CD4-positive, alpha-beta memory T cell (primary cell): ENCODE data around the gene LEP. TPM values are rescaled to one million over a fixed set of nuclear protein-coding genes. Genes with fewer than 3 reads are reported as not detected.

Source experiments
- CTCF ChIA-PET: fragments of 350-600 bp; sonication (Branson Sonifier 250); formaldehyde crosslinking; loops from one replicate; lab custom pipeline; 2021; ENCODE audit warnings: inconsistent platforms; ENCODE audit not compliant: partially characterized antibody; lab: Charles Lee
- POLR2A ChIA-PET: fragments of 350-600 bp; sonication (Branson Sonifier 250); formaldehyde crosslinking; loops from one replicate; lab custom pipeline; 2021; ENCODE audit not compliant: partially characterized antibody; lab: Charles Lee
- DNase-seq, 5 donors: peaks; one replicate each; pipeline versions ENCODE4 v3.0.0 to v3.0.0-alpha.2; 2020 to 2022; ENCODE audit warnings: mixed read lengths in 1 of 5
- H3K27ac ChIP-seq: one replicate; pipeline ENCODE4 v1.7.0; 2013; ENCODE audit warnings: low read depth, low read length
- H3K27me3 ChIP-seq: 2 replicates; pipeline ENCODE4 v1.7.0; 2013; ENCODE audit warnings: mild to moderate bottlenecking, low read length, moderate library complexity; ENCODE audit not compliant: insufficient read depth
- H3K36me3 ChIP-seq: 2 replicates; pipeline ENCODE4 v1.7.0; 2013; ENCODE audit warnings: mild to moderate bottlenecking, low read length, moderate library complexity; ENCODE audit not compliant: insufficient read depth
- H3K4me1 ChIP-seq: 2 replicates; pipeline ENCODE4 v1.7.0; 2013; ENCODE audit warnings: mild to moderate bottlenecking, low read length, moderate library complexity; ENCODE audit not compliant: insufficient read depth
- H3K4me3 ChIP-seq, 2 donors: one replicate each; pipeline ENCODE4 v1.7.0; 2013; ENCODE audit warnings: low read length in 2 of 2, mild to moderate bottlenecking in 1 of 2
- H3K9me3 ChIP-seq, 2 donors: one replicate each; pipeline ENCODE4 v1.7.0; 2013; ENCODE audit warnings: low read length in 2 of 2, control low read depth in 1 of 2; ENCODE audit not compliant: control insufficient read depth in 1 of 2
- H3K27ac Mint-ChIP-seq, 7 donors: one replicate each; pipeline ENCODE4 v1.8.0; 2020 to 2021; ENCODE audit warnings: mixed read lengths in 7 of 7, mild to moderate bottlenecking in 6 of 7, inconsistent platforms in 3 of 7, moderate library complexity in 3 of 7
- H3K27me3 Mint-ChIP-seq, 2 donors: one replicate each; pipeline ENCODE4 v1.8.0; 2020 to 2021; ENCODE audit warnings: mixed read lengths in 2 of 2
- H3K36me3 Mint-ChIP-seq, 2 donors: one replicate each; pipeline ENCODE4 v1.8.0; 2020 to 2021; ENCODE audit warnings: mixed read lengths in 2 of 2, inconsistent platforms in 1 of 2, mild to moderate bottlenecking in 1 of 2
- H3K4me1 Mint-ChIP-seq, 4 donors: one replicate each; pipeline ENCODE4 v1.8.0; 2020 to 2021; ENCODE audit warnings: mixed read lengths in 4 of 4, mild to moderate bottlenecking in 1 of 4
- H3K4me3 Mint-ChIP-seq, 8 donors: one replicate each; pipeline ENCODE4 v1.8.0; 2020 to 2021; ENCODE audit warnings: mixed read lengths in 8 of 8, mild to moderate bottlenecking in 7 of 8, moderate library complexity in 6 of 8, inconsistent platforms in 3 of 8
- H3K9me3 Mint-ChIP-seq, 8 donors: one replicate each; pipeline ENCODE4 v1.8.0; 2020 to 2021; ENCODE audit warnings: mixed read lengths in 8 of 8, mild to moderate bottlenecking in 5 of 8, inconsistent platforms in 3 of 8, moderate library complexity in 1 of 8
- intact Hi-C: fragments of 100-400 bp; cut with micrococcal nuclease; formaldehyde crosslinking; loops from one replicate; pipeline ENCODE4 v1.15.1; 2023
- polyA plus RNA-seq, 2 donors: library from polyadenylated mRNA; unstranded; fragments of 300-500 nt; fragmentation: Illumina TruSeq; gene quantifications; one replicate each; pipeline ENCODE4 v1.2.3, GENCODE V29; 2021
- total RNA-seq, 2 experiments: library from RNA; stranded (reverse); gene quantifications; one replicate each; pipeline ENCODE4 v1.2.3, GENCODE V29; 2021

LEP gene
- total and polyA plus RNA-seq, 4 experiments from 2014 or later = not detected

GRCh38 chr7:128221929-128222403 is 19.1 kb upstream of the LEP start:
- Histone ChIP-seq H3K4me3 (no peak overlapping the region), H3K36me3 (no peaks in the 10 kb centered on the region), H3K27me3 (no peaks in the 10 kb centered on the region), H3K27ac (no peak overlapping the region), H3K9me3 (no peaks in the 10 kb centered on the region), H3K4me1 (no peaks in the 10 kb centered on the region)
- DNase-seq = no peak
- no peak overlapping the region for H3K4me3 Mint-ChIP-seq
- intact Hi-C loops = no loop called here
- H3K27me3 Mint-ChIP-seq = peaks cover 13 to 27% of the 10 kb centered on the region in 2 donors
- H3K9me3 Mint-ChIP-seq = peaks cover 0 to 3% (median 0%) of the 10 kb centered on the region in 8 donors
- H3K4me1 Mint-ChIP-seq = no peaks in the 10 kb centered on the region
- ChIA-PET CTCF (interaction anchor here (1.6 to 6.4 kb wide), 2 partner anchors 10 to 12 kb away, joined by 3 to 41 read pairs; no protein-coding TSS in a partner anchor), POLR2A (no interaction called here)
- H3K36me3 Mint-ChIP-seq = no peaks in the 10 kb centered on the region
- H3K27ac Mint-ChIP-seq = no peak overlapping the region

DNA sequence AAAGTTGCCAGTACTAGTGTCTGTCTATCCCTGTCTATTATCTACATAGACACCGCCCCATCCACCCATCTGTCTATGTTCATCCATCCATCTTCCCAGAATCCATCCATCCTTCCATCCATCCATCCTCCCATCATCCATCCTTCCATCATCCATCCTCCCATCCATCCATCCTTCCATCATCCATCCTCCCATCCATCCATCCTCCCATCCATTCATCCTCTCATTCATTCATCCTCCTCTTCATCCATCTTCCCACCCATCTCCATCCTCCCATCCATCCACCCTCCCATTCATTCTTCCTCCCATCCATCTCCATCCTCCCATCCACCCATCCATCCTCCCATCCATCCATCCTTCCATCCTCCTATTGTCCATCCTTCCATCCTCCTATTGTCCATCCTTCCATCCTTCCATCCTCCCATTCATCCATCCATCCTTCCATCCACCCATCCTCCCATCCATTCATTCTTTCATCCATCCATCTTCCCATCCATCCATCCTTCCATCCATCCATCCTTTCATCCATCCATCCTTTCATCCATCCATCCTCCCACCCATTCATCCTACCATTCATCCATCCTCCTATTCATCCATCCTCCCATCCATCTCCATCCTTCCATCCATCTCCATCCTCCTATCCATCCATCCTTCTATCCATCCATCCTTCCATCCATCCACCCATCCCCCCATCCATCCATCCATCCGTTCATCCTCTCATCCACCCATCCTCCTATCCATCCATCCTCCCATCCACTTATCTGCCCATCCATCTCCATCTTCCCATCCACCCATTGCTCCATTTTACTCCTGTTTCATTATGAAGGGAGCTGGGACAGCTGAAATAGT is 14.7 kb upstream of the LEP start:
- Mint-ChIP-seq H3K27me3 (peaks cover 11 to 19% of the 10 kb centered on the region in 2 donors), H3K27ac (no peak overlapping the region), H3K4me1 (no peaks in the 10 kb centered on the region), H3K9me3 (peaks cover 0 to 3% (median 0%) of the 10 kb centered on the region in 8 donors), H3K4me3 (no peak overlapping the region), H3K36me3 (no peaks in the 10 kb centered on the region)
- Histone ChIP-seq H3K4me3 (no peak overlapping the region), H3K27ac (no peak overlapping the region), H3K9me3 (no peaks in the 10 kb centered on the region), H3K4me1 (no peaks in the 10 kb centered on the region), H3K36me3 (no peaks in the 10 kb centered on the region), H3K27me3 (no peaks in the 10 kb centered on the region)
- ChIA-PET CTCF (interaction anchor here (2.1 kb wide), 1 partner anchor 16 kb away, joined by 4 read pairs; no protein-coding TSS in a partner anchor), POLR2A (no interaction called here)
- intact Hi-C loops = no loop called here
- DNase-seq = no peak

DNA sequence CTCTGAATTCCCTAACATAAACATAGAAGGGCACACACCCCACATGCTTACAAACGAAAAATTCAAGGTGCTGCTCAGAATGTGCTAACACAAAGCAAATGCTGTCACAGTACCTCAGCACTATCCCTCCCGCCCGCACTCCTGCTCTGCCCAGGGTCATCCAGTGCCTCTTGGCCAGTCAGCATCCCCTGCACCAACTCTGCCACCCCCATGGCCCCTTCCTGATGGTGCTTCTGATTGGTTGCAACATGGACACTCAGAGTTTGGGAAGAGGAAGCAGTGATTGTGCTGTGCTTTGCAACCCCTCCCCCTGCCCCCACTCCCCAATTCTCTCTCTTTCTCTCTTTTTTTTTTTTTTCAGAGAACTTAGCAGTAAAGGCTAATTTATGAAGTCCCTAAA is 13.8 kb upstream of the LEP start:
- intact Hi-C loops = no loop called here
- no peak for DNase-seq
- peaks cover 11 to 17% of the 10 kb centered on the region in 2 donors for H3K27me3 Mint-ChIP-seq
- Histone ChIP-seq H3K4me3 (no peak overlapping the region), H3K27me3 (no peaks in the 10 kb centered on the region), H3K27ac (no peak overlapping the region), H3K9me3 (no peaks in the 10 kb centered on the region), H3K4me1 (no peaks in the 10 kb centered on the region), H3K36me3 (no peaks in the 10 kb centered on the region)
- H3K27ac Mint-ChIP-seq = no peak overlapping the region
- no peaks in the 10 kb centered on the region for H3K4me1 Mint-ChIP-seq
- CTCF ChIA-PET = interaction anchor here (1.4 kb wide), 1 partner anchor 17 kb away, joined by 6 read pairs; no protein-coding TSS in a partner anchor
- POLR2A ChIA-PET = no interaction called here
- no peak overlapping the region for H3K4me3 Mint-ChIP-seq
- H3K9me3 Mint-ChIP-seq = peaks cover 0 to 3% (median 0%) of the 10 kb centered on the region in 8 donors
- no peaks in the 10 kb centered on the region for H3K36me3 Mint-ChIP-seq

- Mint-ChIP-seq H3K36me3 (no peaks in the 10 kb centered on the region), H3K27ac (no peak overlapping the region), H3K4me1 (no peaks in the 10 kb centered on the region), H3K4me3 (no peak overlapping the region), H3K27me3 (peaks cover 8 to 9% of the 10 kb centered on the region in 2 donors), H3K9me3 (peaks cover 0 to 3% (median 0%) of the 10 kb centered on the region in 8 donors)
- intact Hi-C loops = no loop called here
- Histone ChIP-seq H3K4me1 (no peaks in the 10 kb centered on the region), H3K27ac (no peak overlapping the region), H3K36me3 (no peaks in the 10 kb centered on the region), H3K27me3 (no peaks in the 10 kb centered on the region), H3K4me3 (no peak overlapping the region), H3K9me3 (no peaks in the 10 kb centered on the region)
- DNase-seq = no peak
- POLR2A ChIA-PET = no interaction called here
- CTCF ChIA-PET = no interaction called here
Observed at GRCh38 chr7:128231021-128231420, 10.1 kb upstream of the LEP start.

DNA sequence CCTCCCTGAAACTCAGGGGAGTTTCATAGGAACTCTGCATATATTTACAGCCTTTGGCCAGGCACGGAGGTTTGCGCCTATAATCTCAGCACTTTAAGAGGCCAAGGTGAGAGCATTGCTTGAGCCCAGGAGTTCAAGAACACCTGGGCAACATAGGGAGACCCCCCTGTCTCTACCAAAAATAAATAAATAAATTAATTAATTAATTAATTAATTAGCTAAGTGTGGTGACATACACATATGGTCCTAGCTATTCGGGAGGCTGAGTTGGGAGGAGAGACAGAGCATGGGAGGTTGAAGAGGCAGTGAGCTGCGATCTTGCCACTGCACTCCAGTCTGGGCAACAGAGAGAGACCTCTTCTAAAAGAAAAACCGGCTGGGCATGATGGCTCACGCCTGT is 9.4 kb upstream of the LEP start:
- no peaks in the 10 kb centered on the region for H3K9me3 ChIP-seq
- H3K27ac ChIP-seq = no peak overlapping the region
- H3K27me3 ChIP-seq = no peaks in the 10 kb centered on the region
- H3K4me3 Mint-ChIP-seq = no peak overlapping the region
- POLR2A ChIA-PET = no interaction called here
- no peaks in the 10 kb centered on the region for H3K36me3 ChIP-seq
- H3K4me1 ChIP-seq = no peaks in the 10 kb centered on the region
- H3K36me3 Mint-ChIP-seq = no peaks in the 10 kb centered on the region
- peaks cover 0 to 3% (median 3%) of the 10 kb centered on the region in 4 donors for H3K4me1 Mint-ChIP-seq
- CTCF ChIA-PET = no interaction called here
- no peak overlapping the region for H3K27ac Mint-ChIP-seq
- intact Hi-C loops = no loop called here
- peaks cover 7 to 9% of the 10 kb centered on the region in 2 donors for H3K27me3 Mint-ChIP-seq
- no peak for DNase-seq
- no peak overlapping the region for H3K4me3 ChIP-seq
- no peaks in the 10 kb centered on the region for H3K9me3 Mint-ChIP-seq

DNA sequence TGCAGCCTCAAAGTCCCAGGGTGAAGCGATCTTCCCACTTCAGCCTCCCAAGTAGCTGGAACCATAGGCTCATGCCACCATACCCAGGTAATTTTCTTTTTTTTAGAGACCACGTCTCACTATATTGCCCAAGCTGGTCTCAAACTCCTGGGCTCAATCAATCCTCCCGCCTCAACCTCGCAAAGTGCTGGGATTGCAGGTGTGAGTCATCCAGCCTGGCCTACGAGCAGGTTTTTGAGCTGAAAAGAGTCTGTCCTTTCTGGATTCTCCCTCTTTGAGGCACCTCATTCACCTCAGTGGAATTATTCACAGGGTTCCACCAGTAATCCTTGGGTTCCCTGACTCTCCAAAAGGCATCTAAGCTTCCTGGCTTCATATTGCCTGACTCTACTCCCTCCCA is 7.6 kb upstream of the LEP start:
- Histone ChIP-seq H3K4me1 (peaks cover 5% of the 10 kb centered on the region), H3K4me3 (no peak overlapping the region), H3K27ac (no peak overlapping the region), H3K9me3 (no peaks in the 10 kb centered on the region), H3K36me3 (no peaks in the 10 kb centered on the region), H3K27me3 (no peaks in the 10 kb centered on the region)
- peaks cover 7 to 10% (median 9%) of the 10 kb centered on the region in 4 donors for H3K4me1 Mint-ChIP-seq
- H3K27me3 Mint-ChIP-seq = peaks cover 5 to 10% of the 10 kb centered on the region in 2 donors
- ChIA-PET CTCF (interaction anchor here (1.1 kb wide), 1 partner anchor 525 kb away, joined by 3 read pairs; no protein-coding TSS in a partner anchor), POLR2A (no interaction called here)
- no peak for DNase-seq
- no peak overlapping the region for H3K27ac Mint-ChIP-seq
- intact Hi-C loops = no loop called here
- no peak overlapping the region for H3K4me3 Mint-ChIP-seq
- H3K9me3 Mint-ChIP-seq = peaks cover 0 to 8% (median 3%) of the 10 kb centered on the region in 8 donors
- H3K36me3 Mint-ChIP-seq = no peaks in the 10 kb centered on the region

- peaks cover 7 to 10% (median 9%) of the 10 kb centered on the region in 4 donors for H3K4me1 Mint-ChIP-seq
- intact Hi-C loops = no loop called here
Observed at GRCh38 chr7:128234476-128235026, 6.5 kb upstream of the LEP start.

More at GRCh38 chr7:128234476-128235026, 6.5 kb upstream of the LEP start:
- DNase-seq = no peak
- Histone ChIP-seq H3K27me3 (no peaks in the 10 kb centered on the region), H3K4me3 (no peak overlapping the region), H3K9me3 (no peaks in the 10 kb centered on the region), H3K36me3 (no peaks in the 10 kb centered on the region), H3K4me1 (peaks cover 5% of the 10 kb centered on the region), H3K27ac (no peak overlapping the region)
- POLR2A ChIA-PET = no interaction called here
- CTCF ChIA-PET = no interaction called here
- no peaks in the 10 kb centered on the region for H3K36me3 Mint-ChIP-seq
- H3K4me3 Mint-ChIP-seq = no peak overlapping the region
- peaks cover 0 to 18% (median 14%) of the 10 kb centered on the region in 8 donors for H3K9me3 Mint-ChIP-seq
- no peak overlapping the region for H3K27ac Mint-ChIP-seq
- H3K27me3 Mint-ChIP-seq = peaks cover 5 to 7% of the 10 kb centered on the region in 2 donors
